WTC11 (cell line): ENCODE results near the gene ZNRF3.

Experiments used
- CBFB ChIP-seq: sonication (generic); formaldehyde crosslinking; IDR thresholded peaks from 2 replicates; pipeline ENCODE4 v1.8.1; 2022; ENCODE audit warnings: mild to moderate bottlenecking, low read depth, missing genetic modification reagents
- GABPB1 ChIP-seq: sonication (generic); formaldehyde crosslinking; IDR thresholded peaks from 2 replicates; pipeline ENCODE4 v1.8.1; 2023; ENCODE audit warnings: mild to moderate bottlenecking, missing genetic modification reagents
- NFE2L1 ChIP-seq: sonication (generic); formaldehyde crosslinking; IDR thresholded peaks from 2 replicates; pipeline ENCODE4 v1.8.1; 2023; ENCODE audit warnings: missing genetic modification reagents
- NFYB ChIP-seq: sonication (generic); formaldehyde crosslinking; conservative IDR thresholded peaks from 2 replicates; pipeline ENCODE4 v1.8.0; 2022; ENCODE audit warnings: low read depth, missing genetic modification reagents
- NR3C1 ChIP-seq: sonication (generic); formaldehyde crosslinking; conservative IDR thresholded peaks from 2 replicates; pipeline ENCODE4 v1.8.1; 2023; ENCODE audit warnings: low read depth, mild to moderate bottlenecking, missing genetic modification reagents
- TCF7 ChIP-seq: sonication (generic); formaldehyde crosslinking; IDR thresholded peaks from 2 replicates; pipeline ENCODE4 v1.8.0; 2022; ENCODE audit warnings: mild to moderate bottlenecking, low read depth, missing genetic modification reagents, moderate library complexity
- TEAD4 ChIP-seq: sonication (generic); formaldehyde crosslinking; IDR thresholded peaks from 2 replicates; pipeline ENCODE4 v1.8.0; 2022; ENCODE audit warnings: mild to moderate bottlenecking, missing genetic modification reagents
- ZNF138 ChIP-seq: sonication (generic); formaldehyde crosslinking; conservative IDR thresholded peaks from 2 replicates; pipeline ENCODE4 v1.8.1; 2022; ENCODE audit warnings: mild to moderate bottlenecking, moderate library complexity, missing genetic modification reagents
- TF ChIP-seq, protein P1 (sequence below): fragments of 200-600 bp; IDR thresholded peaks from 2 replicates; pipeline ENCODE4 v1.8.0; 2022; ENCODE audit warnings: antibody characterized with exemption
- TF ChIP-seq, protein P2 (sequence below): sonication (generic); formaldehyde crosslinking; IDR thresholded peaks from 2 replicates; pipeline ENCODE4 v1.8.1; 2023; ENCODE audit warnings: mild to moderate bottlenecking, missing genetic modification reagents, borderline replicate concordance
- TF ChIP-seq, protein P3 (sequence below): sonication (generic); formaldehyde crosslinking; conservative IDR thresholded peaks from 2 replicates; pipeline ENCODE4 v1.8.1; 2023; ENCODE audit warnings: mild to moderate bottlenecking, low read depth, missing genetic modification reagents, moderate library complexity

DNA sequence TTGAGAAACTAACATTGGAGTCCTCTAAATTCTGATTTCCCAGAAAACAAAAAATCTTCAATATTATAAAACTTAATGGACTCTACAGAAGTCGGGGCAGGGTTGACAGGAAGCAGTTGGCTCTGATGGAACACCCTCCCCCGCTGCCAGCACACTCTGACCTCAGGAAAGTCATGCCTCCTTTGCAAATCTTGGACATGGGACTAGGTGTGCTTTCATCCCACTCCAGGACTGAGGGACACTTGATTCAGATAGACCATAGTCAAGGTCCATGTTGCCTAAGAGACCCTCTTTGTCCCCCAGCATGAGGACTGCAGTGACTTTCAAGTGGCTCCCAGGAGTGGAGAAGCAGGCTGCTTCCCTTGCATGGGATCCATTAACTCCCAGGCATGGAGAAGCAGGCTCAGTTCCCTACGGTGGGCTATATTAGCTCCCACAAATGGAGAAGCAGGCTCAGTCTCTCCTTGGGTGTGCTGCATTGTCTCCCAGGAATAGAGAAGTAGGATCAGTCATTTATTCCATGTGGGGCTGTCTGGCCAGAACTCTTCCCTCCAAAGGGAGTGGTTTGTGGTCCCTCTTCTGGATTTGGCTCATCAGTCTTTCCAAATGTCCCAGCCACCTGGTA is 139.9 kb downstream of the ZNRF3 start:
- TF ChIP-seq, protein P1, sequence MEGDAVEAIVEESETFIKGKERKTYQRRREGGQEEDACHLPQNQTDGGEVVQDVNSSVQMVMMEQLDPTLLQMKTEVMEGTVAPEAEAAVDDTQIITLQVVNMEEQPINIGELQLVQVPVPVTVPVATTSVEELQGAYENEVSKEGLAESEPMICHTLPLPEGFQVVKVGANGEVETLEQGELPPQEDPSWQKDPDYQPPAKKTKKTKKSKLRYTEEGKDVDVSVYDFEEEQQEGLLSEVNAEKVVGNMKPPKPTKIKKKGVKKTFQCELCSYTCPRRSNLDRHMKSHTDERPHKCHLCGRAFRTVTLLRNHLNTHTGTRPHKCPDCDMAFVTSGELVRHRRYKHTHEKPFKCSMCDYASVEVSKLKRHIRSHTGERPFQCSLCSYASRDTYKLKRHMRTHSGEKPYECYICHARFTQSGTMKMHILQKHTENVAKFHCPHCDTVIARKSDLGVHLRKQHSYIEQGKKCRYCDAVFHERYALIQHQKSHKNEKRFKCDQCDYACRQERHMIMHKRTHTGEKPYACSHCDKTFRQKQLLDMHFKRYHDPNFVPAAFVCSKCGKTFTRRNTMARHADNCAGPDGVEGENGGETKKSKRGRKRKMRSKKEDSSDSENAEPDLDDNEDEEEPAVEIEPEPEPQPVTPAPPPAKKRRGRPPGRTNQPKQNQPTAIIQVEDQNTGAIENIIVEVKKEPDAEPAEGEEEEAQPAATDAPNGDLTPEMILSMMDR: no peak
- TF ChIP-seq NR3C1: no peak
- no peak for TF ChIP-seq TEAD4
- no peak for TF ChIP-seq TCF7 (CRISPR knock-in tag)
- TF ChIP-seq CBFB (CRISPR knock-in tag): no peak
- no peak for TF ChIP-seq NFE2L1 (CRISPR knock-in tag)
- TF ChIP-seq ZNF138 (CRISPR knock-in tag): no peak
- no peak for TF ChIP-seq GABPB1 (CRISPR knock-in tag)
- TF ChIP-seq, protein P2, sequence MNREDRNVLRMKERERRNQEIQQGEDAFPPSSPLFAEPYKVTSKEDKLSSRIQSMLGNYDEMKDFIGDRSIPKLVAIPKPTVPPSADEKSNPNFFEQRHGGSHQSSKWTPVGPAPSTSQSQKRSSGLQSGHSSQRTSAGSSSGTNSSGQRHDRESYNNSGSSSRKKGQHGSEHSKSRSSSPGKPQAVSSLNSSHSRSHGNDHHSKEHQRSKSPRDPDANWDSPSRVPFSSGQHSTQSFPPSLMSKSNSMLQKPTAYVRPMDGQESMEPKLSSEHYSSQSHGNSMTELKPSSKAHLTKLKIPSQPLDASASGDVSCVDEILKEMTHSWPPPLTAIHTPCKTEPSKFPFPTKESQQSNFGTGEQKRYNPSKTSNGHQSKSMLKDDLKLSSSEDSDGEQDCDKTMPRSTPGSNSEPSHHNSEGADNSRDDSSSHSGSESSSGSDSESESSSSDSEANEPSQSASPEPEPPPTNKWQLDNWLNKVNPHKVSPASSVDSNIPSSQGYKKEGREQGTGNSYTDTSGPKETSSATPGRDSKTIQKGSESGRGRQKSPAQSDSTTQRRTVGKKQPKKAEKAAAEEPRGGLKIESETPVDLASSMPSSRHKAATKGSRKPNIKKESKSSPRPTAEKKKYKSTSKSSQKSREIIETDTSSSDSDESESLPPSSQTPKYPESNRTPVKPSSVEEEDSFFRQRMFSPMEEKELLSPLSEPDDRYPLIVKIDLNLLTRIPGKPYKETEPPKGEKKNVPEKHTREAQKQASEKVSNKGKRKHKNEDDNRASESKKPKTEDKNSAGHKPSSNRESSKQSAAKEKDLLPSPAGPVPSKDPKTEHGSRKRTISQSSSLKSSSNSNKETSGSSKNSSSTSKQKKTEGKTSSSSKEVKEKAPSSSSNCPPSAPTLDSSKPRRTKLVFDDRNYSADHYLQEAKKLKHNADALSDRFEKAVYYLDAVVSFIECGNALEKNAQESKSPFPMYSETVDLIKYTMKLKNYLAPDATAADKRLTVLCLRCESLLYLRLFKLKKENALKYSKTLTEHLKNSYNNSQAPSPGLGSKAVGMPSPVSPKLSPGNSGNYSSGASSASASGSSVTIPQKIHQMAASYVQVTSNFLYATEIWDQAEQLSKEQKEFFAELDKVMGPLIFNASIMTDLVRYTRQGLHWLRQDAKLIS (CRISPR knock-in tag): no peak
- TF ChIP-seq NFYB (CRISPR knock-in tag): no peak
- TF ChIP-seq, protein P3, sequence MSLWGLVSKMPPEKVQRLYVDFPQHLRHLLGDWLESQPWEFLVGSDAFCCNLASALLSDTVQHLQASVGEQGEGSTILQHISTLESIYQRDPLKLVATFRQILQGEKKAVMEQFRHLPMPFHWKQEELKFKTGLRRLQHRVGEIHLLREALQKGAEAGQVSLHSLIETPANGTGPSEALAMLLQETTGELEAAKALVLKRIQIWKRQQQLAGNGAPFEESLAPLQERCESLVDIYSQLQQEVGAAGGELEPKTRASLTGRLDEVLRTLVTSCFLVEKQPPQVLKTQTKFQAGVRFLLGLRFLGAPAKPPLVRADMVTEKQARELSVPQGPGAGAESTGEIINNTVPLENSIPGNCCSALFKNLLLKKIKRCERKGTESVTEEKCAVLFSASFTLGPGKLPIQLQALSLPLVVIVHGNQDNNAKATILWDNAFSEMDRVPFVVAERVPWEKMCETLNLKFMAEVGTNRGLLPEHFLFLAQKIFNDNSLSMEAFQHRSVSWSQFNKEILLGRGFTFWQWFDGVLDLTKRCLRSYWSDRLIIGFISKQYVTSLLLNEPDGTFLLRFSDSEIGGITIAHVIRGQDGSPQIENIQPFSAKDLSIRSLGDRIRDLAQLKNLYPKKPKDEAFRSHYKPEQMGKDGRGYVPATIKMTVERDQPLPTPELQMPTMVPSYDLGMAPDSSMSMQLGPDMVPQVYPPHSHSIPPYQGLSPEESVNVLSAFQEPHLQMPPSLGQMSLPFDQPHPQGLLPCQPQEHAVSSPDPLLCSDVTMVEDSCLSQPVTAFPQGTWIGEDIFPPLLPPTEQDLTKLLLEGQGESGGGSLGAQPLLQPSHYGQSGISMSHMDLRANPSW (CRISPR knock-in tag): no peak
